Heart left ventricle (tissue), 13 donors: Measurements from ENCODE around the gene UBN2.

Experiments
- CTCF ChIP-seq, 12 donors: fragments of 200-600 bp; sonication (generic) in 4 of 12; IDR thresholded peaks; one replicate each; pipeline versions ENCODE4 v1.5.0 to v1.8.0; 2018 to 2022; ENCODE audit warnings: antibody characterized with exemption in 12 of 12, mild to moderate bottlenecking in 5 of 12
- POLR2A ChIP-seq, 2 donors: fragments of 450-650 bp; IDR thresholded peaks; one replicate each; pipeline ENCODE4 v1.6.1; 2017; ENCODE audit warnings: antibody characterized with exemption in 2 of 2, mild to moderate bottlenecking in 2 of 2, moderate library complexity in 2 of 2
- donor health status: ischemic (EF 13 %, LVEDD 7.1; RV severe dilation, severe dysfunction).
- donor health status: DM: no; HTN: yes; CAD: no.
- donor health status: DM: no; HTN: no; CAD: no.
- donor health status: ischemic (EF 25% LVEDD 6.9; RV normal size, moderate dysfunction).
- donor health status: ischemic (EF 25% LVEDD 5.7; RV mildly dilated, moderate dysfunction).
- donor health status: ischemic (EF 35%, LVEDD 5.7; RV mildly dilated, moderate dysfunction).
- donor health status: nonischemic (EF 11% LVEDD 7.7; RV severe dilation, severe dysfunction).
- donor health status: DM: yes; HTN: yes; CAD: no.
- donor health status: PGD.
- donor health status: ischemic (EF 29% LVEDD 5.4; RV normal size, mild dysfunction).
- donor health status: nonischemic (EF 23%, LVEDD 6.1; RV moderate dilation, normal function).

DNA sequence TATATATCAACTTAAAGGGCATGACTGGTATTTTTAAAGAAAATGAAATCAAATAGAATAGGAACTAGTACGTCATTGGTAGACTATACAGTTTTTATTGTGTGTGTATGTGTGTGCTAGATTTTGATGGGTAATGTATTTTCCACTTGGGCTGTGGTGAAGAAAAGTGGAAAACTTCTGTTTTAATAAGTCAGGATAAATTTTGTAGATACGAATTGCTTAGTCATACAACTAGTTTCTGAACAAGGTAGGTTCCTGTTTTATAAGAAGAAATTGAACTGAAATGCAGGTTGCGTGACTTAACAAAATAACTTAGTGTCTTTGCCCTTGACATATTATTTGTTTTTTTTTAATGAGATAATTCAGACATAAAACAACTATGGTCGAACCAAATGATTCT lies 24.3 kb downstream of the UBN2 start:
- TF ChIP-seq CTCF (IDR thresholded peaks at IDR 0.05) (no peak), POLR2A (IDR thresholded peaks at IDR 0.05) (no peak)
